GM23338 (cell line): ENCODE results near the gene BRF1. TPM values are rescaled to one million over a fixed set of nuclear protein-coding genes. Genes with fewer than 3 reads are reported as not detected.

Experiments used
- ATAC-seq: fragments of 200-7000 bp; cut with Tn5 transposase; 3 replicates; pipeline ENCODE4 v1.9.1; 2020
- DNase-seq: peaks from one replicate; pipeline ENCODE4 v3.0.0-alpha.2; 2015; ENCODE audit warnings: low spot score
- H2AFZ ChIP-seq: fragments of 200-600 bp; sonication (generic); 2 replicates; pipeline ENCODE4 v1.8.0; 2016; ENCODE audit warnings: antibody characterized with exemption, mild to moderate bottlenecking, moderate library complexity
- H3F3A ChIP-seq: fragments of 200-600 bp; sonication (generic); replicated peaks from 2 replicates; pipeline ENCODE4 v1.8.0; 2017; ENCODE audit warnings: antibody characterized with exemption, mixed run types, low read depth
- H3K27ac ChIP-seq: fragments of 200-600 bp; sonication (generic); 2 replicates; pipeline ENCODE4 v1.6.1; 2016; ENCODE audit warnings: low read depth
- H3K27me3 ChIP-seq: fragments of 200-600 bp; sonication (generic); 2 replicates; pipeline ENCODE4 v1.8.0; 2016; ENCODE audit warnings: mild to moderate bottlenecking, mixed run types, moderate library complexity; ENCODE audit not compliant: insufficient read depth
- H3K36me3 ChIP-seq: fragments of 200-600 bp; sonication (generic); 2 replicates; pipeline ENCODE4 v1.8.0; 2016; ENCODE audit warnings: mild to moderate bottlenecking; ENCODE audit not compliant: insufficient read depth
- H3K4me1 ChIP-seq: fragments of 200-600 bp; sonication (generic); 2 replicates; pipeline ENCODE4 v1.8.0; 2016; ENCODE audit warnings: mild to moderate bottlenecking, moderate library complexity; ENCODE audit not compliant: insufficient read depth
- H3K4me2 ChIP-seq: fragments of 200-600 bp; sonication (generic); 2 replicates; pipeline ENCODE4 v1.7.1; 2017; ENCODE audit warnings: mixed run types
- H3K4me3 ChIP-seq: fragments of 200-600 bp; sonication (generic); 2 replicates; pipeline ENCODE4 v1.6.1; 2016; ENCODE audit warnings: mixed run types
- H3K79me2 ChIP-seq: fragments of 200-600 bp; sonication (generic); replicated peaks from 2 replicates; pipeline ENCODE4 v1.8.0; 2017; ENCODE audit warnings: mild to moderate bottlenecking; ENCODE audit not compliant: insufficient read depth
- H3K9me2 ChIP-seq: fragments of 200-600 bp; sonication (generic); 2 replicates; pipeline ENCODE4 v1.8.0; 2017; ENCODE audit not compliant: insufficient read depth
- H4K20me1 ChIP-seq: fragments of 200-600 bp; sonication (generic); replicated peaks from 2 replicates; pipeline ENCODE4 v1.8.0; 2017; ENCODE audit warnings: mild to moderate bottlenecking; ENCODE audit not compliant: insufficient read depth
- H3K27ac Mint-ChIP-seq: 2 replicates; pipeline ENCODE4 v1.8.0; 2020; ENCODE audit warnings: inconsistent platforms, mild to moderate bottlenecking, moderate library complexity, mixed read lengths
- H3K27me3 Mint-ChIP-seq: 3 replicates; pipeline ENCODE4 v1.8.0; 2022; ENCODE audit warnings: low read depth, mild to moderate bottlenecking, moderate library complexity, mixed read lengths, inconsistent platforms; ENCODE audit not compliant: insufficient read depth, poor library complexity
- H3K36me3 Mint-ChIP-seq: 3 replicates; pipeline ENCODE4 v1.8.0; 2021; ENCODE audit warnings: low read depth, mild to moderate bottlenecking, inconsistent platforms, moderate library complexity, mixed read lengths
- H3K4me1 Mint-ChIP-seq: 3 replicates; pipeline ENCODE4 v1.8.0; 2020; ENCODE audit warnings: mild to moderate bottlenecking, inconsistent platforms, mixed read lengths
- H3K4me3 Mint-ChIP-seq: 3 replicates; pipeline ENCODE4 v1.8.0; 2021; ENCODE audit warnings: moderate library complexity, mild to moderate bottlenecking, inconsistent platforms, mixed read lengths
- H3K9me3 Mint-ChIP-seq: 3 replicates; pipeline ENCODE4 v1.8.0; 2020; ENCODE audit warnings: moderate library complexity, mild to moderate bottlenecking, inconsistent platforms, mixed read lengths
- CREB1 ChIP-seq: fragments of 250-450 bp; sonication (Bioruptor Pico); IDR thresholded peaks from 2 replicates; pipeline ENCODE4 v1.5.0; 2020; ENCODE audit warnings: low read depth, mild to moderate bottlenecking, moderate library complexity
- CTCF ChIP-seq, 2 experiments: fragments of 200-600 bp in 1 of 2; sonication (generic) in 1 of 2; conservative IDR thresholded peaks; 2 replicates each; pipeline versions ENCODE4 v1.5.1 to v1.6.1; 2016 to 2017; ENCODE audit warnings: antibody characterized with exemption in 2 of 2, low read depth in 2 of 2, mild to moderate bottlenecking in 2 of 2, moderate library complexity in 1 of 2
- EZH2 ChIP-seq: fragments of 200-600 bp; sonication (generic); IDR thresholded peaks from one replicate; pipeline ENCODE4 v1.8.0; 2017; ENCODE audit warnings: antibody characterized with exemption, mild to moderate bottlenecking, low read depth; ENCODE audit not compliant: unreplicated experiment
- EZH2phosphoT487 ChIP-seq: fragments of 200-600 bp; sonication (generic); IDR thresholded peaks from one replicate; pipeline ENCODE4 v1.8.1; 2018; ENCODE audit warnings: antibody characterized with exemption; ENCODE audit not compliant: unreplicated experiment
- JUNB ChIP-seq: IDR thresholded peaks from one replicate; pipeline ENCODE4 v1.6.1; 2016; ENCODE audit warnings: antibody characterized with exemption; ENCODE audit not compliant: unreplicated experiment
- NANOG ChIP-seq: IDR thresholded peaks from 2 replicates; pipeline ENCODE4 v1.6.1; 2016; ENCODE audit warnings: antibody characterized with exemption, borderline replicate concordance
- POLR2AphosphoS5 ChIP-seq: IDR thresholded peaks from 2 replicates; pipeline ENCODE4 v1.6.1; 2016; ENCODE audit warnings: antibody characterized with exemption, low read depth
- STAT1 ChIP-seq: IDR thresholded peaks from one replicate; pipeline ENCODE4 v1.6.1; 2016; ENCODE audit warnings: antibody characterized with exemption; ENCODE audit not compliant: unreplicated experiment
- ZNF114 ChIP-seq: fragments of 250-450 bp; sonication (Bioruptor Pico); IDR thresholded peaks from 2 replicates; pipeline ENCODE4 v1.5.0; 2020; ENCODE audit warnings: mild to moderate bottlenecking, moderate library complexity
- ZNF331 ChIP-seq: fragments of 250-450 bp; sonication (Bioruptor Pico); IDR thresholded peaks from 2 replicates; pipeline ENCODE4 v1.5.0; 2020; ENCODE audit warnings: low read depth, mild to moderate bottlenecking, moderate library complexity
- ZNF462 ChIP-seq: fragments of 250-450 bp; sonication (Bioruptor Pico); IDR thresholded peaks from 2 replicates; pipeline ENCODE4 v1.5.0; 2020; ENCODE audit warnings: mild to moderate bottlenecking, moderate library complexity
- polyA plus RNA-seq: library from polyadenylated mRNA; unstranded; fragments of >200 nt; fragmentation: Nextera tagmentation; extraction: Ambion mirVana; gene quantifications from 2 replicates; pipeline ENCODE4 v1.2.1, GENCODE V29; 2016
- total RNA-seq: library from RNA; depleted of rRNA; stranded (reverse); fragments of >200 nt; shearing (Covaris generic); gene quantifications from 2 replicates; pipeline ENCODE4 v1.2.3, GENCODE V29; 2014
- TF ChIP-seq, protein P1 (sequence below): IDR thresholded peaks from 2 replicates; pipeline ENCODE4 v1.6.1; 2016; ENCODE audit warnings: antibody characterized with exemption
- TF ChIP-seq, protein P2 (sequence below): IDR thresholded peaks from one replicate; pipeline ENCODE4 v1.6.1; 2018; ENCODE audit warnings: antibody characterized with exemption; ENCODE audit not compliant: unreplicated experiment

Gene BRF1
- total and polyA plus RNA-seq, 2 experiments from 2014 or later: 8.6 to 29.9 TPM

DNA sequence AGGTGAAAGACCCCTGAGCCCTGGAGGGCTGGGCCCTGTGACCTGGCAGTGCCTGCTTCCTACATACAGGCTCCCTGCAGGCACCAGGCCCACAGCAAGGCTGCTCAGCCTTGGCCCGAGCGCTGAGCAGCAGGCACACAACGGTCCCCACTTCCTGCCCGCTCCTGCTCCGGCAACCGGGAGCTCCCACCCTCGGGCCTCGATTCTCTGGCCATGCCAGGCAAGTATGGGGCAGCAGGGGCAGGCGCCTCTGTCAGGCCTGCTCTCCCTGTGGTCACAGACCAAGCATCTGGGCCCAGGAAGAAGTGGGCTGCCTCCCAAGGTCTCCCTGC lies 89.1 kb downstream of the BRF1 start:
- Mint-ChIP-seq H3K4me3 (no peak overlapping the region), H3K27me3 (peaks cover 8% of the 10 kb centered on the region), H3K27ac (no peak overlapping the region), H3K36me3 (no peaks in the 10 kb centered on the region), H3K9me3 (no peaks in the 10 kb centered on the region; the same call in 2 of the 3 replicates), H3K4me1 (no peaks in the 10 kb centered on the region)
- ATAC-seq (no peak), DNase-seq (no peak)
- H3K79me2 ChIP-seq: no peaks in the 10 kb centered on the region
- H3K4me2 ChIP-seq: no peak overlapping the region
- no peaks in the 10 kb centered on the region for H3K36me3 ChIP-seq
- no peaks in the 10 kb centered on the region for H3K4me1 ChIP-seq
- TF ChIP-seq, protein P1, sequence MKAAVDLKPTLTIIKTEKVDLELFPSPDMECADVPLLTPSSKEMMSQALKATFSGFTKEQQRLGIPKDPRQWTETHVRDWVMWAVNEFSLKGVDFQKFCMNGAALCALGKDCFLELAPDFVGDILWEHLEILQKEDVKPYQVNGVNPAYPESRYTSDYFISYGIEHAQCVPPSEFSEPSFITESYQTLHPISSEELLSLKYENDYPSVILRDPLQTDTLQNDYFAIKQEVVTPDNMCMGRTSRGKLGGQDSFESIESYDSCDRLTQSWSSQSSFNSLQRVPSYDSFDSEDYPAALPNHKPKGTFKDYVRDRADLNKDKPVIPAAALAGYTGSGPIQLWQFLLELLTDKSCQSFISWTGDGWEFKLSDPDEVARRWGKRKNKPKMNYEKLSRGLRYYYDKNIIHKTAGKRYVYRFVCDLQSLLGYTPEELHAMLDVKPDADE: no peak
- no peak for TF ChIP-seq CREB1 (CRISPR knock-in tag)
- no peak for TF ChIP-seq NANOG
- no peak for TF ChIP-seq STAT1
- no peak for TF ChIP-seq ZNF331
- TF ChIP-seq JUNB: no peak
- TF ChIP-seq POLR2AphosphoS5: no peak
- TF ChIP-seq ZNF114: no peak
- TF ChIP-seq EZH2: no peak
- no peak for TF ChIP-seq EZH2phosphoT487
- TF ChIP-seq ZNF462 (CRISPR knock-in tag): no peak
- TF ChIP-seq CTCF (conservative IDR thresholded peaks at IDR 0.05; ENCODE audit: low read depth in 2 of 2): no peak
- TF ChIP-seq, protein P2, sequence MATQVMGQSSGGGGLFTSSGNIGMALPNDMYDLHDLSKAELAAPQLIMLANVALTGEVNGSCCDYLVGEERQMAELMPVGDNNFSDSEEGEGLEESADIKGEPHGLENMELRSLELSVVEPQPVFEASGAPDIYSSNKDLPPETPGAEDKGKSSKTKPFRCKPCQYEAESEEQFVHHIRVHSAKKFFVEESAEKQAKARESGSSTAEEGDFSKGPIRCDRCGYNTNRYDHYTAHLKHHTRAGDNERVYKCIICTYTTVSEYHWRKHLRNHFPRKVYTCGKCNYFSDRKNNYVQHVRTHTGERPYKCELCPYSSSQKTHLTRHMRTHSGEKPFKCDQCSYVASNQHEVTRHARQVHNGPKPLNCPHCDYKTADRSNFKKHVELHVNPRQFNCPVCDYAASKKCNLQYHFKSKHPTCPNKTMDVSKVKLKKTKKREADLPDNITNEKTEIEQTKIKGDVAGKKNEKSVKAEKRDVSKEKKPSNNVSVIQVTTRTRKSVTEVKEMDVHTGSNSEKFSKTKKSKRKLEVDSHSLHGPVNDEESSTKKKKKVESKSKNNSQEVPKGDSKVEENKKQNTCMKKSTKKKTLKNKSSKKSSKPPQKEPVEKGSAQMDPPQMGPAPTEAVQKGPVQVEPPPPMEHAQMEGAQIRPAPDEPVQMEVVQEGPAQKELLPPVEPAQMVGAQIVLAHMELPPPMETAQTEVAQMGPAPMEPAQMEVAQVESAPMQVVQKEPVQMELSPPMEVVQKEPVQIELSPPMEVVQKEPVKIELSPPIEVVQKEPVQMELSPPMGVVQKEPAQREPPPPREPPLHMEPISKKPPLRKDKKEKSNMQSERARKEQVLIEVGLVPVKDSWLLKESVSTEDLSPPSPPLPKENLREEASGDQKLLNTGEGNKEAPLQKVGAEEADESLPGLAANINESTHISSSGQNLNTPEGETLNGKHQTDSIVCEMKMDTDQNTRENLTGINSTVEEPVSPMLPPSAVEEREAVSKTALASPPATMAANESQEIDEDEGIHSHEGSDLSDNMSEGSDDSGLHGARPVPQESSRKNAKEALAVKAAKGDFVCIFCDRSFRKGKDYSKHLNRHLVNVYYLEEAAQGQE: no peak
- H3F3A ChIP-seq: no peaks in the 10 kb centered on the region
- H3K4me3 ChIP-seq: no peak overlapping the region
- no peak overlapping the region for H2AFZ ChIP-seq
- H3K27me3 ChIP-seq: no peaks in the 10 kb centered on the region
- no peak overlapping the region for H3K27ac ChIP-seq
- H4K20me1 ChIP-seq: no peaks in the 10 kb centered on the region; the same call in 1 of the 2 replicates
- no peaks in the 10 kb centered on the region for H3K9me2 ChIP-seq
